NCI-H1105 (cell line): ENCODE data around the gene IFIH1.
A peak's percentile ranks its signal among the peaks of the same experiment; 100 is the strongest.

ENCODE experiments used
- DNase-seq: peaks from one replicate; lab custom pipeline; 2025; lab: John Stamatoyannopoulos, UW

IFIH1 gene

DNA sequence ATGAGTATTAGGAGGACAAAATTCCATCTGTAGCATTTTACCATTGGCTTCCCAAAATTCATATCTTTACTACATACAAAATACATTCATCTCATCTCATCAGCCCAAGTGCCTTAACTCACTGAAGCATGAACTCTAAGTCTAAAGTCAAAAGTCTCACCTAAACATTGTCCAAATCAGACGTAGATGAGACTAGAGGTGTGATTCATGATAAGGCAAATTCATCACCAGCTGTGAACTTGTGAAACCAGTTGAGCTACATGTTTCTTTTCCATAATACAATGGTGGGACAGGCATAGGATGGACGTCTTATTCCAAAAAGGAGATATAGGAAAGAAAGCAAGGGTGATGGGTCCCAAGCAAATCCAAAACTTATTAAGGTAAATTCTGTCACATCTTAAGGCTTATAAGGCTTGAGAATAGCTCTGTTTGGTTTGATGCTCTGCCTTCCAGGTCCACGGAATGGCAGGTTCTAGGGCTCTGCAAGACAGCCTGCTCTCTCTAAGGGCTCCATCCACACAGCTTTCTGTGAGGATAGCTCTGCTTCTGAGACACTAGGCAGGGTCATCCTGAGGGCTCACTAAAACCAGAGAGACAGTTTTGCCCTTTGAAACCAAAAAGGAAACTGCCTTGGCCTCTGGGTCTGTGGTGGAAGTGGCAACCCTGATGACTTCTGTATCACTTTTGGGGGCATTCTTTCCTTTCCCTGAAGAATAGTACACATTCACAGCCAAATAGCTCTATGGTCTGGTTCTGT lies 9.6 kb downstream of the IFIH1 start:
- DNase-seq, result no peak

DNA sequence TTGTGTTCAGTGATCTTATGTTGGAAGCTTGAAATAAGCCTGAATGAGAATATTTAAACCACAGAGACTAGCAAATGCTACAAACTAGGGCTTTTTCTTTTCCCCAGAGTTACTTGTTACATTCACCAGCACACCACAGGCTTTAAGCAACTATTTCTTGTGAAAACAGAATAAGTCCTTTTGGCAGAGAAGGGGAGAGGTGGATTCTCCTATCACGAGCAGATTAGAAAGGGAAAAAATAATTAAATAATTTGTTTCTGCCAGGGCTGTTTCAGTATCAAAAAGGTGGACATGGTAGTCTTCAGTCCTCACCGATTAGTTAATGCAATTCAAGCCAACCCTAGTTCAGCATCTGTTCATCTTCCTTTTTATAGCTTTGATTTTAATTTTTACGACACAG lies 12.6 kb downstream of the IFIH1 start:
- DNase-seq, result no peak

DNA sequence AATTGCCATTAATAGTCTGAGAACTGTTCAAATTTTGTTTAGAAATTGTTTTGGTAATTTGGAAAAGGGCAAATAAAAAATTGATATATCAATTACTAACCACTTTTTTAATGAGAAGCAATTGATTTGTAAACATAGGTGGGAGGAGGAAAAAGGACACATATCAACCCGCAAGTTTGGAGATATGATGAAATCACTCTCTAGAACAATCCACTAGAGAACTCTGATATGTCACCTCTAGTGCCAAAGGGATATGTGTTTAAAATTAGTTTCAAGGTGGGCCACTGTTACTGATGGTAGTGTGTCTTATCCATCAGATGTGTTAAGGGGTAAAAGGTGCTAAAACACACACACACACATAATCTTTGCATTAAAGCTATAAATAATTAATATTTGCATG lies 16.6 kb downstream of the IFIH1 start:
- no peak for DNase-seq

DNA sequence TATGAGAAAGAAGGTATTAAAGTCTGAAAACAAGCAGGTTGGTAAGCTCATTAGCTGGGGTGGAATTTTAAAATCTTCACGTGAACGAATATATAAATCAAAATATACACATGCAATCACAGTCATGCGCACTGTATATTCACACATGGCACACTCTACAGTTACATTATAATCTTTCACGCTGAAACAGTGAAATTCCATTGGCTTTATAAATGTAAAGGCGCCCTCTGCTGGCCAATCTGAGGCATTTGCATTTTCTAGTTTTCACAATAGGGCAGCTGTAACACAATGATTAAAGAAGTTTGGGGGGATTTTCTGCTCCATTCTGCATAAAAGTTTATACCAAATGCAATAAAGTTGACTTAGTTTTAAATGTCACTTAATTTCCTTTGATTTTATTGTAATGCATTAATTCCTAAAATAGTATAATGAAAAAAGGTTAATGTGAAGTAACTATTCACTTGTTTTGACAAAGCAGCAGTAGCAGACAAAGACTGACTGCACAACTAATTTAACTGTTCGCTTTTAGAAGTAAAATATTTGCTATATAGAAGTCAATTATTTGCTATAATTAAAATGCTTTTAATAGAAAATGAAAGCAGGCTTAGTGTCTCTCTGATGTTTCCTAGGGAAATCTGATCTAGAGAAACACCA lies 17.2 kb downstream of the IFIH1 start:
- peak; percentile 35 for DNase-seq

DNA sequence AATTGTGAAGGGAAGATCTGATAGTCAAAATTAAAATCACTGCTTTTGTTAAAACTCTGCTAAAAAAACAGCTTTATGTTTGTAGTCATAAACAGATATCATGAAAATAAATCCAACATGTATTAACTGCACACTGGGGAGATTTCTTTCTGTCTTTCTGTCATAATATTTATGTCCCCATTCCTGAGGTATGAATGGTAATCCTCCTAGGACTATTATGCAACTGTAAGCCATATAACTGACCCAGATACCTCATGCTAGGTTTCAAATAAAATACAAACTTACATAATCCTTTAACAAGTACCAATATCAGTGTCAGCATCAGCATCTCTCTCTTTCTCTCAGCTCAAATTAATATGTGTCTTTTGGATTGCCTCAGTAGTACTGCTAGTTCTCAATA lies 18.2 kb downstream of the IFIH1 start:
- no peak for DNase-seq

DNA sequence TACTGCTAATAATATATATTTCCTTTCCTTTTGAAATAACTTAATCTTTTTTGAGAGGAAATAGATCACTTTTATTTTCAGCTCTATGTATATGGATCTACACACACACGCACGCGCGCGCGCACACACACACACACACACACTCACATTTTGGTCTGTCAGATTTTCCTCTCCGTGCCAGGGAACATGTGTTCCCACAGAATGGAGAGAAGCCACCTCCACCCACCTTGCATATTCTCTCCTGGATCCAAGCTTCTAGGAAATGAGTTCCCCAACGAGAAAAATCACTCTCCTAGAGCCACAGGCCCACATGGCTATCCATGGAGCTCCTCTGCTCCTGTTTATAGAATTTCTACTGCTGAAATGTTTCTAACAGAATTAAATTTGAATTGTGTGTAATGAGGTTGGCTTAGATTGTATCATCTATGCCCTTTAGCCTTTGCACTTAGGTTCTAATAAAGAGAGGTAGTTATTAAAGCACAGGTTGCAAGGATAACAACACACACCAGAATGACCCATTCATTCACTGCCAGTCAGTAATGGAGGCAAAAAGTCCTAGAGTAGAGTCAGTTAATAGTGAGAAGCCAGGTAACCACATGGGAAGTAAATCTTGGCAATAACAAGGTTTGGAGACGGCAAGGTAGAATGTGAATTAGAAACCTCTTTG lies 19.7 kb downstream of the IFIH1 start:
- no peak for DNase-seq

DNA sequence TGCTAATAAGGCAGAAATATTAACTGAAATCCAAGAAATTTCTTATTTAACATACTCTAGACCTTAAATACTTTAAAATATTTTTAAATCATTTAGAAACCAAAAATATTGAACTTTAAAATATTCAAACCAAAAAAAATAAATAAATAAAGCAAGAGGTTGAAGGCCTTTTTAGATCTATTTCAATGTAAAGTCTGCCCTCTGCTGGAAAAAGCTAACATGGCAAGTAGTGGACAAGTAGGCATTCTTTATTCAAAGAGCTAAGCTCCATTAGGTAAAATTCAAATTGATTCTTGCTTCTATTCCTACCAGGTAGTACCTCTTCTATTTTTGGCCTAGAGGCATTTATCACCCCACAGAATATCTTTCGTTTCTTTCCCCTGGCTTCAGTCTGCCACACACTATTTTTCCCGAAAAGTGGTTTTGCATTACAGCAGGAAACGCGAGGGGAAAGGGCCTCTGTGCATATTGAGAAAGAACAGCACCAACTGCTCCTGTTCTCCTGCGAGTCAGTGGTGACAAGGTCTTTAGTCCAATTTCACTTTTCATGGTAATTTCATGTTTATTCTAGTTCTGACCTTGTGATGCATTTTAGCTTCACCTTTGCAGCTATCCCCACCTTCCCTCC lies 20.4 kb downstream of the IFIH1 start:
- DNase-seq, result peak; percentile 53

DNA sequence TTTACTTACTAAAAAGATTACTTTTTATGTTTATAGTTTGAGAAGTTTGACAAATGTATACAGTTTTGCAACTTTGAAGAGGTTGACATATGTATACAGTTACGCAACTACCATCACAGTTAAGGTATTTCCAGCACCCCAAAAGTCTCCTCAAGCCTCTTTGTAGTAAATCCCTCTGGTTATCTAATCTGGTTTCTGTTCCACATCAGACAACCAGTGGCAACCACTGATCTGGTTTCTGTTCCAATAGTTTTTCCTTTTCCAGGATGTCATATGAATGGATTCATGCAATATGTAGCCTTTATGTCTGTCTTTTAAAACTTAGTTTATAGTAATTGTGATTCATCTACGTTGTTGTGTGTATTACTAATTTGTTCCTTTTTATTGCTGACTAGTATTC lies 23.5 kb downstream of the IFIH1 start:
- DNase-seq, result no peak

DNA sequence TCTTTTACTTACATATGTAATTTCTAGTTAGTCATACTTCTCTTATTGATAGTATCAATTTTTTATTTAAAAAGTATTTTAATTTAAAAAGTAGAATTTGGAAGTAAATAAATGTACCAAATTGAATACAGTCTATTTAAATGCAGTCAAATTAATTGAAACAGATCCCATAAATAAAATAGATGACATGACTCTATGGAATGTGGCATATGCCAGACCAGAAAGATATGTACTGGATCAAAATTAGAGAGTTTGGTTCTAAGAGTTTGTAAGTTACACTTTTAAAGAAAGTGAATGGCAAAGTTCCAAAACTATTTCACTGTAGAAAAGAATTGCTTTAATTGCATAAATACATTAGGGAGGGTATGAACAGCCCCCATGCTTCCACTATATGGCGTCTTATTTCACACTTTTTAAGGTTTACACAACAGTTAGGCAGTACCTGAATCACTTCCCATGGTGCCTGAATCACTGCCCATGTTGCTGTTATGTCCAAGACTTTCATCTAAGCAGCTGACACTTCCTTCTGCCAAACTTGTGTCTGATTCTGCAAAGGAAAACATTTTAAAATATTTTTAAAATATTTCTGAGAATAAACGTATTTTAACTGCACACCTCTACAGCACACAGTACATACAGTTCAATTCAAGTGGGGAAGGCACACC lies 25.2 kb downstream of the IFIH1 start:
- DNase-seq, result no peak

DNA sequence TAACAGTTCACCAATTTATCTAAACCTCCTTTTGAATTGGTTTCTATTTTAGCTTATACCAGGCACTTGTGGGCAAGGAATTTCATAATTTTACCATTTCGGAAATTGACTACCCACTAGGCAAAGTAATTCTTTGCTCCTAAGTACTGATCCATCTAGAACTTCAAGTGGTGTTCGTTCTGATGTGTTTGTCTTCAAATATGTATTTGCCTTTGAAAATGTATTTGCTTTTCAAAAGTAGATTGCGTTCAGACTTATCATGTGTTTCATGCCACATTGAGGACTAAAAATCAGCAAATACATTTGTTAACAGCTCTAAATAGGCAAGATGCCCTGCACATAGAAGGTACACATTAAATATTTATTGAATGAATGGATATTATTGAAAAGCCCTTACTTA lies 26.7 kb downstream of the IFIH1 start:
- no peak for DNase-seq

DNA sequence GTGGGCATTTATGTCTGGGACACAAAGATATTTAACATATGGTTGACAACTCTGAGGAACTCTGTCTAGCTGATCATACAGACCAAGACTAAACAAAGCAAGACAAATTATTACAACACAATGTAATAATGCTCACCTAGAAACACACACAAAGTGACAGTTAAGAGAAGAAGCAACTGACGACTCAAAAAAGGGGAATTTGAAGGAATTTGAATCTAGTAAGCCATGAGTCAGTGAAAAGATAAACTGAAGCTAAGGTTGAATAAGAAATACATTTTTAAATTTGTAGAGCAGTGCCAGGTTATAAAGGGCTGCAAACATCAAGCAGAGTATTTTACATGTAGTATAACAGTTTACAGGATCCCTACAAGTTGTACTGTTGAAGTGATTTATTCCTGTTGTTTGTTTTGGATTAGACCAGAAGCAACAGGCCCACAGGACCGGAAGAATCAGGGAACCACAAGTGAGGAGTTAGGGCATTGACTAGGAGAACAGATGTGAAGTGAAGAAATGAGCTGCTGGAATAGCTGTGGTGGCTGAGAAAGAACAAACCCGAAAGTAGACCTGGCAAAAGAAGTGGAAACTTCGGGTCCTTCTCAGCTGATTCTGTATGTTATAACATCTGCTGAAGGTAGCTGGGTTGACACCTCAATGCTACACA lies 35.6 kb downstream of the IFIH1 start:
- DNase-seq, result no peak

DNA sequence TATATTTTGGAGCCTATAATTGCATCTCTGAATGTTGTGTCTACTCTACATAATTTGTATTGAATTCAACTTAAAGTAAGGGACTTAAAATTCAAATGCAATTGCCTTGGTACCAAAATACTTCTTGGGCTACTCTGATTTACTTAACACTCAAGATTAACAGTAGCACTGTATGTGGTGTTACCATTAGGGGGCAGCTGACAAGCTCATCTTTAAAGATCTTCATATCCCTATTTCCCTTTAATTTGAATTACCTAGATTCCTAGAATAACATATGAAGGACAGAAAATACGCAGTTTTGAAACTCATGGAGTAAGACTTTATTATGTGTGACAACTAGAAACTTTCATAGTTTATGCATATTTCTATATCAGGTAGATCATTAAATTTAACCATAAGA lies 37.8 kb downstream of the IFIH1 start:
- no peak for DNase-seq

DNA sequence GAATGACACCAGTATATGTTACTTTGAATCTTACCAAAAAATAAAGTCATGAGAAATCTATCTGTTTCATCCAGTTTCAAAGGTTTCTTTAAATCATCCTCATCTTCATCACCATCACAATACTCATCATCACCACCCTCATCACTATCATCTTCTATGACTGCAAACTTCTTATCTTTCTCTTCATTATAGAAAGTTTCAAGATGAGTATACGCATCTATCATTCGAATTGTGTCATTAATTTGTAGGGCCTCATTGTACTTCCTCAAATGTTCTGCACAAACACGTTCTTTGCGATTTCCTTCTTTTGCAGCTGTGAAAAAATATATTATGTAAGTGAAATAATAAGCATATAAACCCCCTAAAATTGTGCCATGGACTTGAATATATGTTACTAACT lies 41.1 kb downstream of the IFIH1 start:
- no peak for DNase-seq

DNA sequence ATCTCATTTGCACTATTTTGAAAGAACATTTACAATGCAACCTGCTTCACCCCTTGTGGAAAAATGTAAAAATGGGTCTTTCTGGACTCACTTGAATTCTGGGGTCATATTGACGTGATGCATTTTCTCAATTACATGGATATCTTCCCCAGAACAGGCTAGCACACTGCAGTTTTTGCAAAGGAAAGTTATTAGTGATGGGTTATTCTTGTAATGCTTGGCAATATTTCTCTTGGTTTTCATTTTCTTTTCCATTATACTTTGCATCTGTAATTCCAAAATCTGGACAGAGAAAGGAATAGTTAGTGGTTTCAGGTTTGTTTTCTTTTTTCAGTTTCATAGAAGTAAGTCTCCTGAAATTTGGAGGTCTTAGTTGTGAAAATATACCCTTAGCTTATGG lies 50.5 kb downstream of the IFIH1 start:
- no peak for DNase-seq

DNA sequence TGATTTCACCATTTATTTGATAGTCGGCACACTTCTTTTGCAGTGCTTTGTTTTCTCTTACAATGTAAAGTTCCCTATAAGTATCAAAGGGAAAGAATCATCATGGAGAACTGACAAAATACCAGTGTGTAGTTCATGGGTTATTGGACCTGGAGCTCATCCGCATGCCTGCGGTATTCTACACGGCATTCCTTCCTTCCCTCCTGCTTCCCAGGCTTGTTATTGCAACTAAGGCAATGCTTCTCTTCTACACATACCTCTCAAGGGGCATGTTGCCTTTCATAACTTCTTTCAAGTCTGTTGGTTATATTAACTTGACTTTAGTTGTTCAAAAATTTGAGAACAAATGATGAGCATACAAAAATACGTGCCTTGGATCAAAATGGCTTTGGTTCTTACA lies 51.0 kb downstream of the IFIH1 start:
- DNase-seq, result no peak

DNA sequence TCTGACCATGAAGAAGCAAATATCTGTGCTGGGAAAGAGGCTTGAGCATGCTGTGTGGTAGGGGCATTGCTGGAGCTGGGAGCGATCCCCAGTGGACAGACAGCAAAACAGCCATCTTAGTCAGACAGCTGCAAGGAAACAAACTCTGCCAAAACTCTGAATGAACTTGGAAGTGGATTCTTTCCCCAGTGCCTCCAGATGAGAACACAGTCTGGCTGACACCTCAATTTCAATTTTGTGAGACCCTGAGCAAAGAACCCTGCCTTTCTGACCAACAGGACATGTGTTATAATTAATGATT lies 52.1 kb downstream of the IFIH1 start:
- no peak for DNase-seq

DNA sequence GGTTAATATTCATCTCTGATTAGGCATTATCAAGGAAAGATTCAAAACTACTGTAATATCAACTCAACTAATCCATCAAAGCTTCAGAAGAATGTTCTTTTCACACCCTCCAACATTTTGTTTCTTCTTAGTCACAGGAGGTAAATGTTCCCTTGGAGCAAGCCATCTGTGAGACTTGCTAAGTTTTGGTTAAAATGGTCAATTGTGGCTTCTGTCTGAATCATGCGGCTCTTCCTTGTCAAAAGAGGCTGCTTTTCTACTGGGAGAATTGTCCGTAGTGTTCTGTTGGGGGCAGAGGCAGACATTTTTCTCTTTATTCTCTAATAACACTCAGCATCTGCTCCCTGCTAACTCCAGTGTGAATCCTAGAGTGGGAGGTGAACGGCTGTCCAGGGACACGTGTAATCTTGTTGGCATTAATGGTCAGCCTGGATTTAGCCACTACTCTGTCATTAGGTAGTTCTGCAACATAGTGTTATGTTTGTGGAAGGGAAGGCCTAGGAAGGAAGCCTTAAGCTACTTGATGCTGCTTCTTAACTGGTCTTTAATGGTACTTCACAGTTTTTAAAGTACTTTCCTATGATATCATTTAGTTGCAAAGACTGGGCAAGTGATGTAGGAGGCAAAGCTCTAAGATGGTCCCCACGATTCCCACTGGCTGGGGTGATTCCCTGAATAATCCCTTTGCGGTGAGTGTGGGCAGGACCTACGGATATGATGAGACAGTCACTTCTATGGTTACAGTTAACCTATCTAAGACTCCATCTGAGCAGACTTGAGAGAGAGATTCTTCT lies 52.6 kb downstream of the IFIH1 start:
- DNase-seq, result no peak

DNA sequence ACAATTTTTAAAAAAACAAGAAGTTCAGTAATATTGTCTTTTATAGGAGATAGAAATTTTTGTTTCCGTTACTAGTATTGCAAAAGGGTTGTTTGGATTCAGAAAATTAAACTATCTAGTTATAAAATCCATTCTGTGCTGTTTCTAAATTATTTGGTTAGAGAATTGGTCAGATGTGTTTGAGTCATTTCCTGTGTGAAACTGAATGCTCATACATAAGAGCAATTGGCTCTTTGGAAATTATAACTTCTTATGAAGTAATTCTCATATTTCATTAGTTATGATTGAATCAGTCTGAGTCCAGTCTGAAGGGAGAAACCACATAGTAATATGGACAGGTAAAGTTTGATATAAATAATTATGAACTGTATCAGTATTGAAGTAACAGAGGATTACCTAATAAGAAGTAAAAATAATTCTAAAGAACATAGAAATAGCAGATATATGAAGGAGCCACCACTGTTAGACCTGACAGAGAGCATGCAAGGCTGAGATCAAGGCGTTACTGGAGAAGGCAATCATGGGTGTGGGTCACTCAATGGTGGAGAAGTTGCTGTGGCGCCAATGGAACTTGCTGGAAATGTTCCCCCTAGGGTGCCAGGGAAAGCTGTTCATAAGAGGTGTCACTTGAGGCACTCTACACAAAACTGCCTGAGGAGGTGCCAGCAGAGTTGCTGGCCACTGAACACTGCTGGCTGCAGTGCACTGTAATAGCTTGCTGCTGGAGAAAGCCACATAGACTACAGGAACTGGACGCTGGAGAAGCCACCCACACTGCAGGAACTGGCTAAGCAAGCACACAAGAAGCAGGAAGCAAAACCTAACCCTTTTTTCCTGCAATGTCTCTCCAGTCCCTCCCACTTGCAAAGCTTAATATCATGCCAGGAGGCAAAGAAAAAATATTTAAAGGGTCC lies 57.2 kb downstream of the IFIH1 start:
- no peak for DNase-seq

DNA sequence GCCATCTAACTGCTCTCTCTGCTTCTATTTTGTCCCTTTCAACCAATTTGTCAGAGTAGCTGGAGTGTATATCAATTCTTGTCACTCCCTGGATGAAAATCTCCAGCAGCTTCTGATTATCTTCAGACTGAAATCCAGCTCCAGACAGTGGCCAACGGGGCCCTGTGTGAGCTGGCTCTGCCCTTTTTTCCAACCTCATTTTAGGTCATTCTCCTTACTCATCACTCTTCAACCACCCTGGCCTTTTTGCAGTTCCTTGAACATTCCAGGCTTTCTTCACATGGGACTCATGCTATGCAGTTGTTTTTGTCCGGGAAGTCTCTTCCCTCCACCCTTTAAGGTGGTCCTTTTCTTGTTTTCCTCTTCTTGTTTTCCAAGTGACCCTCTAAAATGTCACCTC lies 59.8 kb downstream of the IFIH1 start:
- no peak for DNase-seq

DNA sequence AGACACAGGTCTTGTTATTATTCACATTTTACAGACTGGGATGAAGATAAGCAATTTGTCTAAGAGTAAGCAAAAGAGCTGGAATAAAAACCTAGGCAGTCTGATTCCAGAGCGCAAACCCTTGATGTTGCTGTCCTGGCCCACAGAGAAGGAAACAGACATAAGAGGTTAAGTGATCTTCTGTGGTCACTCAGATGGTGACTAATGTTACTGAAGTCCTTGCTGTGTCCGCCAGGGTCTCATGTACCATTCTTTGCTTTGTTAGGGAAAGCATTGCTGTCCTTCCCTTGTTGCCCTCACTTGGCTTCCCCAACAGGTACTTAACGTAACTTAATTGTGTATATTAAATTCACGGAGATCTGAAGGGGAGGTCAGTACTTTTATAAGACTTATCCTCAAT lies 60.3 kb downstream of the IFIH1 start:
- DNase-seq, result no peak
